Dendritic cell treated with granulocyte-macrophage colony-stimulating factor and Interleukin-4, amounts not matched to agents 40 ng/mL and 50 ng/mL, for 4 days (primary cell): ENCODE results near the gene NRG4.
A peak's percentile ranks its signal among the peaks of the same experiment; 100 is the strongest.
"Not testable (repeated sequence)": the region's sequence is repeated elsewhere in the genome, so short reads cannot be mapped to it uniquely, and the experiment has no call there.

Source experiments
- H3K27ac Mint-ChIP-seq: one replicate; pipeline ENCODE4 v1.8.0; 2022; ENCODE audit warnings: mild to moderate bottlenecking, mixed read lengths
- H3K27me3 Mint-ChIP-seq: one replicate; pipeline ENCODE4 v1.8.0; 2022; ENCODE audit warnings: mild to moderate bottlenecking, mixed read lengths
- H3K36me3 Mint-ChIP-seq: one replicate; pipeline ENCODE4 v1.8.0; 2022; ENCODE audit warnings: low read depth, mixed read lengths
- H3K4me1 Mint-ChIP-seq: one replicate; pipeline ENCODE4 v1.8.0; 2022; ENCODE audit warnings: low read depth, mixed read lengths
- H3K4me3 Mint-ChIP-seq: one replicate; pipeline ENCODE4 v1.8.0; 2022; ENCODE audit warnings: mild to moderate bottlenecking, moderate library complexity, mixed read lengths
- H3K9me3 Mint-ChIP-seq: one replicate; pipeline ENCODE4 v1.8.0; 2022; ENCODE audit warnings: mixed read lengths
- intact Hi-C: fragments of 100-400 bp; cut with micrococcal nuclease; formaldehyde crosslinking; loops from one replicate; pipeline ENCODE4 v1.15.0; 2022

Gene NRG4

GRCh38 chr15:76011627-76012551, at the start of gene NRG4:
NRG4 (minus strand) TSS chr15:76012424; CDS start chr15:76011230, 1,194 bp downstream.
- no peaks in the 10 kb centered on the region for H3K36me3 Mint-ChIP-seq
- intact Hi-C loops = no loop called here
- peak within 1 kb of the TSS; percentile 54 for H3K27ac Mint-ChIP-seq
- H3K9me3 Mint-ChIP-seq = peaks cover 12% of the 10 kb centered on the region
- no peaks in the 10 kb centered on the region for H3K27me3 Mint-ChIP-seq
- H3K4me3 Mint-ChIP-seq = peak within 1 kb of the TSS; percentile 69
- peaks cover 22% of the 10 kb centered on the region for H3K4me1 Mint-ChIP-seq

- no peaks in the 10 kb centered on the region for H3K9me3 Mint-ChIP-seq
- H3K4me1 Mint-ChIP-seq = peaks cover 36% of the 10 kb centered on the region
- intact Hi-C loops = no loop called here
- H3K4me3 Mint-ChIP-seq = no peak overlapping the region
- H3K27me3 Mint-ChIP-seq = peaks cover 39% of the 10 kb centered on the region
- H3K27ac Mint-ChIP-seq = no peak overlapping the region
- no peaks in the 10 kb centered on the region for H3K36me3 Mint-ChIP-seq
These were observed 49.5 kb upstream of the NRG4 start for GRCh38 chr15:76061700-76062099.

- Mint-ChIP-seq H3K4me1 (peaks cover 31% of the 10 kb centered on the region), H3K27ac (no peak overlapping the region)
- intact Hi-C loops = no loop called here
These were observed 48.1 kb upstream of the NRG4 start for GRCh38 chr15:76060118-76060989.

GRCh38 chr15:76059320-76060117, 47.3 kb upstream of the NRG4 start, which contains the start of gene TMEM266:
TMEM266 (plus strand) TSS chr15:76059985; CDS start chr15:76134264, 74,279 bp downstream.
- Mint-ChIP-seq H3K27me3 (peaks cover 39% of the 10 kb centered on the region), H3K36me3 (no peaks in the 10 kb centered on the region), H3K4me3 (peak within 1 kb of the TSS; percentile 71), H3K4me1 (peaks cover 24% of the 10 kb centered on the region), H3K9me3 (no peaks in the 10 kb centered on the region), H3K27ac (no peak within 1 kb of the TSS)
- intact Hi-C loops = no loop called here

More at GRCh38 chr15:76060118-76060989, 48.1 kb upstream of the NRG4 start:
- H3K9me3 Mint-ChIP-seq = no peaks in the 10 kb centered on the region
- H3K36me3 Mint-ChIP-seq = no peaks in the 10 kb centered on the region
- H3K4me3 Mint-ChIP-seq = peak overlapping the region; percentile 71
- H3K27me3 Mint-ChIP-seq = peaks cover 39% of the 10 kb centered on the region

- Mint-ChIP-seq H3K27me3 (peaks cover 38% of the 10 kb centered on the region), H3K9me3 (no peaks in the 10 kb centered on the region), H3K36me3 (no peaks in the 10 kb centered on the region), H3K27ac (no peak overlapping the region), H3K4me1 (peaks cover 24% of the 10 kb centered on the region), H3K4me3 (peak overlapping the region; percentile 66)
- intact Hi-C loops = no loop called here
These were observed 46.6 kb upstream of the NRG4 start for GRCh38 chr15:76058714-76059319.

GRCh38 chr15:76057332-76058000, 45.2 kb upstream of the NRG4 start:
- intact Hi-C loops = loop anchor here (1.0 kb wide), 1 partner anchor 82 kb away; no protein-coding TSS in a partner anchor
- H3K4me3 Mint-ChIP-seq = peak overlapping the region; percentile 34
- no peak overlapping the region for H3K27ac Mint-ChIP-seq
- peaks cover 31% of the 10 kb centered on the region for H3K27me3 Mint-ChIP-seq
- no peaks in the 10 kb centered on the region for H3K36me3 Mint-ChIP-seq
- H3K4me1 Mint-ChIP-seq = peaks cover 24% of the 10 kb centered on the region
- H3K9me3 Mint-ChIP-seq = no peaks in the 10 kb centered on the region

GRCh38 chr15:76056931-76057330, 44.7 kb upstream of the NRG4 start:
- Mint-ChIP-seq H3K36me3 (no peaks in the 10 kb centered on the region), H3K9me3 (no peaks in the 10 kb centered on the region), H3K4me3 (peak overlapping the region; percentile 34), H3K4me1 (peaks cover 18% of the 10 kb centered on the region), H3K27me3 (peaks cover 28% of the 10 kb centered on the region), H3K27ac (no peak overlapping the region)
- intact Hi-C loops = loop anchor here (1.0 kb wide), 1 partner anchor 82 kb away; no protein-coding TSS in a partner anchor

GRCh38 chr15:76054201-76054600, 42.0 kb upstream of the NRG4 start:
- peaks cover 11% of the 10 kb centered on the region for H3K27me3 Mint-ChIP-seq
- H3K9me3 Mint-ChIP-seq, H3K36me3 Mint-ChIP-seq, H3K4me3 Mint-ChIP-seq, intact Hi-C loops, H3K27ac Mint-ChIP-seq: not testable (repeated sequence)
- peaks cover 19% of the 10 kb centered on the region for H3K4me1 Mint-ChIP-seq

GRCh38 chr15:76038512-76038911, 26.3 kb upstream of the NRG4 start:
- H3K36me3 Mint-ChIP-seq = no peaks in the 10 kb centered on the region
- no peaks in the 10 kb centered on the region for H3K27me3 Mint-ChIP-seq
- H3K4me3 Mint-ChIP-seq = no peak overlapping the region
- intact Hi-C loops = no loop called here
- H3K27ac Mint-ChIP-seq = no peak overlapping the region
- peaks cover 28% of the 10 kb centered on the region for H3K9me3 Mint-ChIP-seq
- no peaks in the 10 kb centered on the region for H3K4me1 Mint-ChIP-seq

GRCh38 chr15:76035593-76035992, 23.4 kb upstream of the NRG4 start:
- intact Hi-C loops = no loop called here
- Mint-ChIP-seq H3K27me3 (no peaks in the 10 kb centered on the region), H3K27ac (no peak overlapping the region), H3K4me3 (no peak overlapping the region), H3K4me1 (no peaks in the 10 kb centered on the region), H3K9me3 (no peaks in the 10 kb centered on the region), H3K36me3 (no peaks in the 10 kb centered on the region)

- intact Hi-C loops = no loop called here
- Mint-ChIP-seq H3K27ac (no peak overlapping the region), H3K4me3 (no peak overlapping the region), H3K4me1 (no peaks in the 10 kb centered on the region), H3K27me3 (no peaks in the 10 kb centered on the region), H3K36me3 (no peaks in the 10 kb centered on the region), H3K9me3 (no peaks in the 10 kb centered on the region)
These were observed 21.9 kb upstream of the NRG4 start for GRCh38 chr15:76034111-76034510.

- intact Hi-C loops = no loop called here
- no peaks in the 10 kb centered on the region for H3K9me3 Mint-ChIP-seq
These were observed 21.2 kb upstream of the NRG4 start for GRCh38 chr15:76033438-76033837.

More at GRCh38 chr15:76033438-76033837, 21.2 kb upstream of the NRG4 start:
- Mint-ChIP-seq H3K4me1 (no peaks in the 10 kb centered on the region), H3K27me3 (no peaks in the 10 kb centered on the region), H3K27ac (no peak overlapping the region), H3K4me3 (no peak overlapping the region), H3K36me3 (no peaks in the 10 kb centered on the region)
